Uterus (tissue), 4 donors: Measurements from ENCODE around the gene SMIM24. TPM values are rescaled to one million over a fixed set of nuclear protein-coding genes. Genes with fewer than 3 reads are reported as not detected.

ENCODE experiments used
- DNase-seq, 2 donors: peaks; one replicate each; pipeline ENCODE4 v3.0.0-alpha.2; 2019 to 2020
- H3K27ac ChIP-seq, 2 donors: fragments of 200-600 bp; sonication (generic); 1 replicate in 1 of 2; 2 replicates in 1 of 2; pipeline ENCODE4 v1.5.1; 2016 to 2018
- H3K27me3 ChIP-seq, 2 donors: fragments of 200-600 bp; sonication (generic); one replicate each; pipeline ENCODE4 v1.5.1; 2018 to 2019; ENCODE audit warnings: control low read depth in 1 of 2
- H3K36me3 ChIP-seq, 2 donors: fragments of 200-600 bp; sonication (generic); one replicate each; pipeline ENCODE4 v1.5.1; 2019; ENCODE audit warnings: control low read depth in 1 of 2
- H3K4me1 ChIP-seq, 2 donors: fragments of 200-600 bp; sonication (generic); one replicate each; pipeline ENCODE4 v1.5.1; 2018 to 2019; ENCODE audit warnings: control low read depth in 1 of 2
- H3K4me3 ChIP-seq, 2 donors: fragments of 200-600 bp; sonication (generic); 1 replicate in 1 of 2; 2 replicates in 1 of 2; pipeline ENCODE4 v1.5.1; 2018 to 2019; ENCODE audit warnings: mild to moderate bottlenecking in 1 of 2
- H3K9me3 ChIP-seq, 2 donors: fragments of 200-600 bp; sonication (generic); one replicate each; pipeline ENCODE4 v1.5.1; 2019; ENCODE audit warnings: control low read depth in 1 of 2
- CTCF ChIP-seq, 4 experiments: fragments of 200-600 bp in 2 of 4; fragments of 450-650 bp in 2 of 4; sonication (generic) in 2 of 4; IDR thresholded peaks; one replicate each; pipeline ENCODE4 v1.5.1; 2016 to 2019; ENCODE audit warnings: antibody characterized with exemption in 4 of 4, mild to moderate bottlenecking in 2 of 4, moderate library complexity in 1 of 4
- POLR2A ChIP-seq, 2 donors: fragments of 450-650 bp; IDR thresholded peaks; one replicate each; pipeline ENCODE4 v1.6.1; 2016; ENCODE audit warnings: antibody characterized with exemption in 2 of 2, mild to moderate bottlenecking in 1 of 2, moderate library complexity in 1 of 2
- intact Hi-C: fragments of 100-400 bp; cut with DNase I; formaldehyde crosslinking; loops from one replicate; pipeline ENCODE4 v1.15.1; 2023; ENCODE audit warnings: low total_unique reads
- total RNA-seq, 4 donors: library from RNA; depleted of rRNA in 3 of 4; stranded (reverse); fragments of >200 nt in 3 of 4; gene quantifications; one replicate each; pipeline versions ENCODE4 v1.1.0 to v1.2.4, GENCODE V29; 2014 to 2023
- donor health status: DM: yes; HTN: yes; CAD: no.

The SMIM24 gene
- total RNA-seq, 4 donors from 2014 or later = 0.97 TPM; not detected in 3

- intact Hi-C loops = no loop called here
- Histone ChIP-seq H3K4me1 (peaks cover 0 to 4% of the 10 kb centered on the region in 2 donors), H3K36me3 (no peaks in the 10 kb centered on the region), H3K4me3 (no peak overlapping the region), H3K9me3 (no peaks in the 10 kb centered on the region), H3K27ac (peak overlapping the region; percentile 61 to 63), H3K27me3 (no peaks in the 10 kb centered on the region)
- DNase-seq = no peak
- TF ChIP-seq POLR2A (IDR thresholded peaks at IDR 0.05) (no peak), CTCF (IDR thresholded peaks at IDR 0.05) (no peak)
Measured at GRCh38 chr19:3441986-3442329, 38.4 kb downstream of the SMIM24 start.

GRCh38 chr19:3441089-3441985 lies 39.0 kb downstream of the SMIM24 start:
- Histone ChIP-seq H3K36me3 (no peaks in the 10 kb centered on the region), H3K4me3 (no peak overlapping the region), H3K27me3 (no peaks in the 10 kb centered on the region), H3K27ac (peak overlapping the region; percentile 61 to 63), H3K4me1 (peaks cover 0 to 4% of the 10 kb centered on the region in 2 donors), H3K9me3 (no peaks in the 10 kb centered on the region)
- intact Hi-C loops = no loop called here
- DNase-seq = no peak
- TF ChIP-seq POLR2A (IDR thresholded peaks at IDR 0.05) = no peak
- TF ChIP-seq CTCF (IDR thresholded peaks at IDR 0.05) = no peak

- Histone ChIP-seq H3K9me3 (no peaks in the 10 kb centered on the region), H3K4me3 (no peak overlapping the region), H3K27me3 (no peaks in the 10 kb centered on the region), H3K4me1 (peaks cover 0 to 8% of the 10 kb centered on the region in 2 donors), H3K27ac (no peak overlapping the region), H3K36me3 (no peaks in the 10 kb centered on the region)
- peak in 3 of 4 experiments; percentile 14 to 21 (median 14) for TF ChIP-seq CTCF (IDR thresholded peaks at IDR 0.05)
- no peak for TF ChIP-seq POLR2A (IDR thresholded peaks at IDR 0.05)
- intact Hi-C loops = no loop called here
- no peak for DNase-seq
Measured at GRCh38 chr19:3440082-3440481, 40.2 kb downstream of the SMIM24 start.

- Histone ChIP-seq H3K4me1 (peaks cover 0 to 12% of the 10 kb centered on the region in 2 donors), H3K4me3 (peak overlapping the region; percentile 35 to 38), H3K9me3 (no peaks in the 10 kb centered on the region), H3K36me3 (no peaks in the 10 kb centered on the region), H3K27ac (peak overlapping the region; percentile 86 to 90), H3K27me3 (no peaks in the 10 kb centered on the region)
- DNase-seq = peak; percentile 95 to 96
- TF ChIP-seq CTCF (IDR thresholded peaks at IDR 0.05) (peak in 2 of 4 experiments; percentile 18 to 24), POLR2A (IDR thresholded peaks at IDR 0.05) (peak in 1 of 2 donors; percentile 35)
- intact Hi-C loops = no loop called here
Measured at GRCh38 chr19:3434630-3435553, 45.4 kb downstream of the SMIM24 start.
